Upper lobe of left lung (tissue), 4 donors: ENCODE results near the gene RPS14.

Experiments
- POLR2A ChIP-seq, 4 donors: fragments of 450-650 bp; IDR thresholded peaks; one replicate each; pipeline ENCODE4 v1.5.1; 2016 to 2017; ENCODE audit warnings: antibody characterized with exemption in 4 of 4, mild to moderate bottlenecking in 2 of 4
- TF ChIP-seq, protein P1 (sequence below), 6 experiments: fragments of 450-650 bp in 4 of 6; fragments of 200-600 bp in 2 of 6; sonication (generic) in 2 of 6; IDR thresholded peaks; one replicate each; pipeline ENCODE4 v1.5.1; 2016 to 2019; ENCODE audit warnings: antibody characterized with exemption in 6 of 6

DNA sequence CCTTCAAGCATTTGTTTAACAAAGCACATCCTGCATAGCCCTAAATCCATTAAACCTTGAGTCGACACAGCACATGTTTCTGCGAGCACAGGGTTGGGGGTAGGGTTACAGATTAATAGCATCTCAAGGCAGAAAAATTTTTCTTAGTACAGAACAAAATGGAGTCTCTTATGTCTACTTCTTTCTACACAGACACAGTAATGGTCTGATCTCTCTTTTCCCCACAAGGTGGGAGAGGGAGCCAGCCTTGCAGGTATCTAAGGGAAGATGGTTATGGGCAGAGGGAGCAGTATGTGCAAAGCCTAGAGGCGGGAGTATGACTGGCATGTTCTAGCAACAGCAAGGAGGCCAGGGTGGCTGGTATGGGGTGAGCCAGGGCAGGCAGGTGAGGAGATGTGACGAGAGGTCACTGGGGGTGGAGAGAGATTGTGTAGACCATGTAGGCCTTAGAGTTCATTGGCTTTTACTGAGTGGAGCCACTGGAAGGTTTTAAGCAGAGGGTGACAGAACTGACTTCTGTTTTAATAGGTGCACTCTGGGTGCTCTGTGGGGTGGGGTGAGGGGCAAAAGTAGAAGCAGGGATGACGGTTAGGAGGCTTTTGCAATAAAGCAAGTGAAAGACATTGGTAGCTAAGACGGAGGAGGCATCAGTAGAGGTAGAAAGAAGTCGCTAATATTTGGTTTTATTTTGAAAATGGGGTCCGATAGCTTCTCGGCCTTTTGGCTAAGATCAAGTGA lies 5.1 kb upstream of the RPS14 start:
- TF ChIP-seq, protein P1, sequence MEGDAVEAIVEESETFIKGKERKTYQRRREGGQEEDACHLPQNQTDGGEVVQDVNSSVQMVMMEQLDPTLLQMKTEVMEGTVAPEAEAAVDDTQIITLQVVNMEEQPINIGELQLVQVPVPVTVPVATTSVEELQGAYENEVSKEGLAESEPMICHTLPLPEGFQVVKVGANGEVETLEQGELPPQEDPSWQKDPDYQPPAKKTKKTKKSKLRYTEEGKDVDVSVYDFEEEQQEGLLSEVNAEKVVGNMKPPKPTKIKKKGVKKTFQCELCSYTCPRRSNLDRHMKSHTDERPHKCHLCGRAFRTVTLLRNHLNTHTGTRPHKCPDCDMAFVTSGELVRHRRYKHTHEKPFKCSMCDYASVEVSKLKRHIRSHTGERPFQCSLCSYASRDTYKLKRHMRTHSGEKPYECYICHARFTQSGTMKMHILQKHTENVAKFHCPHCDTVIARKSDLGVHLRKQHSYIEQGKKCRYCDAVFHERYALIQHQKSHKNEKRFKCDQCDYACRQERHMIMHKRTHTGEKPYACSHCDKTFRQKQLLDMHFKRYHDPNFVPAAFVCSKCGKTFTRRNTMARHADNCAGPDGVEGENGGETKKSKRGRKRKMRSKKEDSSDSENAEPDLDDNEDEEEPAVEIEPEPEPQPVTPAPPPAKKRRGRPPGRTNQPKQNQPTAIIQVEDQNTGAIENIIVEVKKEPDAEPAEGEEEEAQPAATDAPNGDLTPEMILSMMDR (IDR thresholded peaks at IDR 0.05) = no peak
- no peak for TF ChIP-seq POLR2A (IDR thresholded peaks at IDR 0.05)
